Ishikawa (cell line): Measurements from ENCODE around the gene STXBP1.

ENCODE experiments used
- CEBPB ChIP-seq: IDR thresholded peaks from 2 replicates; pipeline ENCODE4 v1.6.1; 2012
- CREB1 ChIP-seq: IDR thresholded peaks from 2 replicates; pipeline ENCODE4 v1.6.1; 2012; ENCODE audit warnings: low read depth
- EP300 ChIP-seq: IDR thresholded peaks from 2 replicates; pipeline ENCODE4 v1.6.1; 2012; ENCODE audit warnings: borderline replicate concordance
- FOXM1 ChIP-seq: IDR thresholded peaks from 2 replicates; pipeline ENCODE4 v1.6.1; 2012; ENCODE audit warnings: low read depth, borderline replicate concordance
- MAX ChIP-seq: IDR thresholded peaks from 2 replicates; pipeline ENCODE4 v1.6.1; 2012
- NFIC ChIP-seq: IDR thresholded peaks from 2 replicates; pipeline ENCODE4 v1.6.1; 2012
- RAD21 ChIP-seq: IDR thresholded peaks from 2 replicates; pipeline ENCODE4 v1.6.1; 2012; ENCODE audit warnings: low read depth
- TAF1 ChIP-seq: IDR thresholded peaks from 2 replicates; pipeline ENCODE4 v1.6.1; 2012; ENCODE audit warnings: low read depth, mild to moderate bottlenecking
- TCF12 ChIP-seq: IDR thresholded peaks from 2 replicates; pipeline ENCODE4 v1.6.1; 2012; ENCODE audit warnings: low read depth
- TEAD4 ChIP-seq: IDR thresholded peaks from 2 replicates; pipeline ENCODE4 v1.6.1; 2012
- YY1 ChIP-seq: IDR thresholded peaks from 2 replicates; pipeline ENCODE4 v1.6.1; 2012; ENCODE audit warnings: low read depth
- ZBTB7A ChIP-seq: IDR thresholded peaks from 2 replicates; pipeline ENCODE4 v1.6.1; 2012; ENCODE audit warnings: low read depth
- TF ChIP-seq, protein P1 (sequence below): IDR thresholded peaks from 2 replicates; pipeline ENCODE4 v1.6.1; 2012

DNA sequence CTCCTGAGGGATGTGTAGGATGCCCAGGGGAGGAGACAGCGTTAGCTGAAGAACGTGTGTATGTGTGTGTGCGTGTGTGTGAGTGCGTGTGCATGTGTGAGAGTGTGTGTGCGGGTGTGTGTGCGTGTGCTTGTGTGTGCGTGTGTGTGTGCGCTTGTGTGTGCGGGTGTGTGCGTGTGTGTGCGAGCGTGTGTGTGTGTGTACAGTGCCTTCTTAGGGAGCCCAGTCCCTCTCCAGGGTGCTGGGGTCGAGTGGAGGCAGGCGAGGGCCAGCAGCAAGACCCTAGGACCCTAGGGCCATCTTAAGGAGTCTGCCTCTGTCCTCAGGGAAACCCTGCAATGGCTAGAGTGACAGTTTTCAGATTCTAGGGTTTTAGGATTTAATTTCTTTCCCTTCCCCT, 26.0 kb upstream of the STXBP1 start:
- TF ChIP-seq NFIC (no peak), CEBPB (no peak), YY1 (no peak), TAF1 (no peak), ZBTB7A (no peak), FOXM1 (no peak), EP300 (no peak), TEAD4 (no peak), TCF12 (no peak), CREB1 (no peak), MAX (no peak), RAD21 (no peak)
- TF ChIP-seq, protein P1, sequence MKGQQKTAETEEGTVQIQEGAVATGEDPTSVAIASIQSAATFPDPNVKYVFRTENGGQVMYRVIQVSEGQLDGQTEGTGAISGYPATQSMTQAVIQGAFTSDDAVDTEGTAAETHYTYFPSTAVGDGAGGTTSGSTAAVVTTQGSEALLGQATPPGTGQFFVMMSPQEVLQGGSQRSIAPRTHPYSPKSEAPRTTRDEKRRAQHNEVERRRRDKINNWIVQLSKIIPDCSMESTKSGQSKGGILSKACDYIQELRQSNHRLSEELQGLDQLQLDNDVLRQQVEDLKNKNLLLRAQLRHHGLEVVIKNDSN = no peak
